Fibroblast of upper back skin (primary cell): ENCODE measurements around the gene MSH4.

ENCODE experiments used
- DNase-seq: peaks from one replicate; pipeline ENCODE4 v3.0.0-alpha.2; 2013

The MSH4 gene

GRCh38 chr1:75950176-75950575, 153.5 kb downstream of the MSH4 start:
- no peak for DNase-seq

- DNase-seq: no peak
Observed at GRCh38 chr1:75952016-75952415, 155.3 kb downstream of the MSH4 start.

GRCh38 chr1:75953461-75953860, 156.8 kb downstream of the MSH4 start:
- no peak for DNase-seq

DNA sequence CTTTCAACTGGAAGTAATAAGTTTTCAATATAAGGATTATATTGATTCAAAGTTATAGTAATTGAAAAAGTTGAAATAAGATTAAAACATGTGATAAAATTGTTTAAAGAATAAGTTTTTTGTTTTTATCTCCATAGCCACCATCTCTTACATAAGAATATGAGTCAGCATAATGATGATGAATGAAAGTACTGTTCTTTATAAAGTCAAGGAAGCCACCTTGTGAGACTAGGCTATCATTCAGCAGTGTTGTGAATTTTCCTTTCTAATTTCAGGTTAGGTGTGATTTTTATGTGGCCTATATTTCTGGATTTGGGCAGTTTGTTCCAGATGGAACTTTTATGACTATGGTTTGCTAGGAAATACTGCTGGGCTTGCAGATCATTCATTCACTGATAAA, 157.9 kb downstream of the MSH4 start:
- DNase-seq: no peak
